K562 (cell line): ENCODE data around the gene EPHA10. TPM values are rescaled to one million over a fixed set of nuclear protein-coding genes. Genes with fewer than 3 reads are reported as not detected.

Experiments used
- CEBPG ChIP-seq, 3 experiments: fragments of 200-800 bp in 1 of 3; sonication (Bioruptor generic) in 1 of 3; sonication (generic) in 1 of 3; formaldehyde crosslinking in 1 of 3; IDR thresholded peaks in 2 of 3; conservative IDR thresholded peaks in 1 of 3; 2 replicates each; pipeline versions ENCODE4 v1.6.1 to v1.8.0; 2016 to 2022; ENCODE audit warnings: missing compliant biosample characterization in 2 of 3, missing genetic modification characterization in 2 of 3, mild to moderate bottlenecking in 1 of 3, missing genetic modification reagents in 1 of 3
- HCFC1 ChIP-seq: IDR thresholded peaks from 2 replicates; pipeline ENCODE4 v1.6.1; 2012; ENCODE audit warnings: low read depth, low read length, improper control_type of control experiment
- NR3C1 ChIP-seq: sonication (generic); formaldehyde crosslinking; IDR thresholded peaks from 2 replicates; pipeline ENCODE4 v1.8.1; 2022; ENCODE audit warnings: missing genetic modification reagents
- PTBP1 ChIP-seq: fragments of 200-400 bp; formaldehyde crosslinking; IDR thresholded peaks from 2 replicates; pipeline ENCODE4 v1.6.1; 2017; ENCODE audit warnings: low read depth, low read length
- RFX1 ChIP-seq: fragments of 450-650 bp; IDR thresholded peaks from 2 replicates; pipeline ENCODE4 v1.6.1; 2016; ENCODE audit warnings: mild to moderate bottlenecking, moderate library complexity
- ZNF311 ChIP-seq: fragments of 250-450 bp; sonication (Bioruptor Pico); IDR thresholded peaks from 2 replicates; pipeline ENCODE4 v1.4.0; 2020; ENCODE audit warnings: mild to moderate bottlenecking, moderate library complexity
- polyA plus RNA-seq, 8 experiments: library from polyadenylated mRNA; depleted of rRNA in 4 of 8; stranded (reverse) in 5 of 8; unstranded in 3 of 8; fragments of >200 nt; fragmentation: Nextera tagmentation in 2 of 8; fragmentation: Illumina TruSeq in 1 of 8; extraction: Ambion mirVana in 2 of 8; extraction: Trizol in 1 of 8; gene quantifications; 2 replicates each; pipeline versions ENCODE4 v1.2.1 to v1.2.3, GENCODE V29; 2011 to 2014; ENCODE audit warnings: inconsistent platforms in 1 of 8, missing spikeins in 1 of 8
- total RNA-seq, 7 experiments: library from RNA; depleted of rRNA in 6 of 7; stranded (reverse); fragments of >200 nt in 6 of 7; fragmentation: Illumina TruSeq in 2 of 7; extraction: Trizol in 2 of 7; gene quantifications; 2 replicates each; pipeline versions ENCODE4 v1.2.1 to v1.2.3, GENCODE V29; 2011 to 2021; ENCODE audit warnings: low replicate concordance in 1 of 7
- TF ChIP-seq, protein P1 (sequence below): sonication (generic); formaldehyde crosslinking; IDR thresholded peaks from 2 replicates; pipeline ENCODE4 v1.9.0; 2022; ENCODE audit warnings: mild to moderate bottlenecking, missing genetic modification reagents
- TF ChIP-seq, protein P2 (sequence below): fragments of 450-650 bp; IDR thresholded peaks from 2 replicates; pipeline ENCODE4 v1.6.1; 2017; ENCODE audit warnings: mild to moderate bottlenecking, moderate library complexity
- TF ChIP-seq, protein P3 (sequence below): sonication (generic); formaldehyde crosslinking; IDR thresholded peaks from 2 replicates; pipeline ENCODE4 v1.8.0; 2022; ENCODE audit warnings: mild to moderate bottlenecking, missing genetic modification reagents

EPHA10 gene
- total and polyA plus RNA-seq, 9 of the 15 experiments (the other 6 are each of a cell fraction or from before 2014, with no cell fraction given): 0.03 TPM; not detected in 8

DNA sequence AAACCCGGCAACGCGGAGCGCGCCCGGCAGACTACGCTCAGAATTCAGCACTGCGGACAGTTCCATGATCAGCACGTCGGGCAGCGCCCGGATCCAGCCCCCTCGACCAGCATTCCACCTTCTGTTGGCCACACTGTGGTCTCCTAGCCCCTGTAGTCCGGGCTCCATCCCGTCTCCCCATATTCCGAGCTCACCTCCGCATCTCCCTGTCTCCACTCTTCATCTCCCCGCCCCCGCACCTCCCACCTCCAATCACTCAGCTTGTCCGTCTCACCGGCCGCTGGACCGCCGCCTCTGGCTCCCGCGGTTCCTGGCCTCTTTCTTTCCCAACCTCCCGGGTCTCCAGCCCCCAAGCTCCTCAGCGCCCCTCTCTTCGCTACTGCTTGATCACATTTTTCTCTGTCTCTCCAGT lies 500 bp downstream of the EPHA10 start (continued):
- TF ChIP-seq HCFC1: peak; percentile 21; the same call in 1 of the 2 replicates
- TF ChIP-seq CEBPG (CRISPR knock-in tag; IDR thresholded peaks at IDR 0.05): peak; percentile 62; the same call in 1 of the 2 replicates
- no peak for TF ChIP-seq CEBPG (tag; conservative IDR thresholded peaks at IDR 0.05 in 1 of 2, IDR thresholded peaks at IDR 0.05 in 1 of 2)
- TF ChIP-seq PTBP1: no peak
- TF ChIP-seq ZNF311: peak; percentile 66; the same call in 1 of the 2 replicates
- peak; percentile 100 for TF ChIP-seq NR3C1 (CRISPR knock-in tag)
- TF ChIP-seq, protein P1, sequence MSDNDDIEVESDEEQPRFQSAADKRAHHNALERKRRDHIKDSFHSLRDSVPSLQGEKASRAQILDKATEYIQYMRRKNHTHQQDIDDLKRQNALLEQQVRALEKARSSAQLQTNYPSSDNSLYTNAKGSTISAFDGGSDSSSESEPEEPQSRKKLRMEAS: peak; percentile 77
- TF ChIP-seq RFX1: no peak
- TF ChIP-seq, protein P2, sequence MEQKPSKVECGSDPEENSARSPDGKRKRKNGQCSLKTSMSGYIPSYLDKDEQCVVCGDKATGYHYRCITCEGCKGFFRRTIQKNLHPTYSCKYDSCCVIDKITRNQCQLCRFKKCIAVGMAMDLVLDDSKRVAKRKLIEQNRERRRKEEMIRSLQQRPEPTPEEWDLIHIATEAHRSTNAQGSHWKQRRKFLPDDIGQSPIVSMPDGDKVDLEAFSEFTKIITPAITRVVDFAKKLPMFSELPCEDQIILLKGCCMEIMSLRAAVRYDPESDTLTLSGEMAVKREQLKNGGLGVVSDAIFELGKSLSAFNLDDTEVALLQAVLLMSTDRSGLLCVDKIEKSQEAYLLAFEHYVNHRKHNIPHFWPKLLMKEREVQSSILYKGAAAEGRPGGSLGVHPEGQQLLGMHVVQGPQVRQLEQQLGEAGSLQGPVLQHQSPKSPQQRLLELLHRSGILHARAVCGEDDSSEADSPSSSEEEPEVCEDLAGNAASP: no peak
- TF ChIP-seq, protein P3, sequence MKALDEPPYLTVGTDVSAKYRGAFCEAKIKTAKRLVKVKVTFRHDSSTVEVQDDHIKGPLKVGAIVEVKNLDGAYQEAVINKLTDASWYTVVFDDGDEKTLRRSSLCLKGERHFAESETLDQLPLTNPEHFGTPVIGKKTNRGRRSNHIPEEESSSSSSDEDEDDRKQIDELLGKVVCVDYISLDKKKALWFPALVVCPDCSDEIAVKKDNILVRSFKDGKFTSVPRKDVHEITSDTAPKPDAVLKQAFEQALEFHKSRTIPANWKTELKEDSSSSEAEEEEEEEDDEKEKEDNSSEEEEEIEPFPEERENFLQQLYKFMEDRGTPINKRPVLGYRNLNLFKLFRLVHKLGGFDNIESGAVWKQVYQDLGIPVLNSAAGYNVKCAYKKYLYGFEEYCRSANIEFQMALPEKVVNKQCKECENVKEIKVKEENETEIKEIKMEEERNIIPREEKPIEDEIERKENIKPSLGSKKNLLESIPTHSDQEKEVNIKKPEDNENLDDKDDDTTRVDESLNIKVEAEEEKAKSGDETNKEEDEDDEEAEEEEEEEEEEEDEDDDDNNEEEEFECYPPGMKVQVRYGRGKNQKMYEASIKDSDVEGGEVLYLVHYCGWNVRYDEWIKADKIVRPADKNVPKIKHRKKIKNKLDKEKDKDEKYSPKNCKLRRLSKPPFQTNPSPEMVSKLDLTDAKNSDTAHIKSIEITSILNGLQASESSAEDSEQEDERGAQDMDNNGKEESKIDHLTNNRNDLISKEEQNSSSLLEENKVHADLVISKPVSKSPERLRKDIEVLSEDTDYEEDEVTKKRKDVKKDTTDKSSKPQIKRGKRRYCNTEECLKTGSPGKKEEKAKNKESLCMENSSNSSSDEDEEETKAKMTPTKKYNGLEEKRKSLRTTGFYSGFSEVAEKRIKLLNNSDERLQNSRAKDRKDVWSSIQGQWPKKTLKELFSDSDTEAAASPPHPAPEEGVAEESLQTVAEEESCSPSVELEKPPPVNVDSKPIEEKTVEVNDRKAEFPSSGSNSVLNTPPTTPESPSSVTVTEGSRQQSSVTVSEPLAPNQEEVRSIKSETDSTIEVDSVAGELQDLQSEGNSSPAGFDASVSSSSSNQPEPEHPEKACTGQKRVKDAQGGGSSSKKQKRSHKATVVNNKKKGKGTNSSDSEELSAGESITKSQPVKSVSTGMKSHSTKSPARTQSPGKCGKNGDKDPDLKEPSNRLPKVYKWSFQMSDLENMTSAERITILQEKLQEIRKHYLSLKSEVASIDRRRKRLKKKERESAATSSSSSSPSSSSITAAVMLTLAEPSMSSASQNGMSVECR (CRISPR knock-in tag): peak; percentile 100
